T-helper 9 cell (primary cell): ENCODE results near the gene TMEM129.

ENCODE experiments used
- DNase-seq: peaks from one replicate; pipeline ENCODE4 v3.0.0-alpha.2; 2020
- total RNA-seq, 2 donors: gene quantifications; one replicate each; lab custom pipeline; 2026; lab: John Stamatoyannopoulos, UW

Gene TMEM129
- 25.6 to 55.1 reads per million in 2 donors for total RNA-seq

GRCh38 chr4:1721003-1721665, at the start of gene TMEM129, which contains the start of gene TACC3:
TMEM129 (minus strand) TSS chr4:1721323; CDS start chr4:1720837, 486 bp downstream.
TACC3 (plus strand) TSS chr4:1721521; CDS start chr4:1723422, 1,901 bp downstream.
- peak; percentile 88 for DNase-seq

GRCh38 chr4:1770791-1771231, 49.7 kb upstream of the TMEM129 start:
- no peak for DNase-seq

GRCh38 chr4:1770245-1770644, 49.1 kb upstream of the TMEM129 start:
- DNase-seq: no peak

- DNase-seq: no peak
These were observed 48.6 kb upstream of the TMEM129 start for GRCh38 chr4:1769692-1770091.

GRCh38 chr4:1768367-1769034, 47.4 kb upstream of the TMEM129 start:
- DNase-seq: no peak

GRCh38 chr4:1767770-1768366, 46.7 kb upstream of the TMEM129 start:
- DNase-seq: no peak

- no peak for DNase-seq
These were observed 46.1 kb upstream of the TMEM129 start for GRCh38 chr4:1767061-1767769.

- no peak for DNase-seq
These were observed 45.3 kb upstream of the TMEM129 start for GRCh38 chr4:1766106-1767060.

GRCh38 chr4:1765409-1766072, 44.4 kb upstream of the TMEM129 start:
- DNase-seq: no peak

- no peak for DNase-seq
These were observed 43.5 kb upstream of the TMEM129 start for GRCh38 chr4:1764670-1765069.

GRCh38 chr4:1763550-1764080, 42.5 kb upstream of the TMEM129 start:
- no peak for DNase-seq

GRCh38 chr4:1763070-1763549, 42.0 kb upstream of the TMEM129 start:
- no peak for DNase-seq

- DNase-seq: no peak
These were observed 41.3 kb upstream of the TMEM129 start for GRCh38 chr4:1762264-1763010.

- no peak for DNase-seq
These were observed 40.1 kb upstream of the TMEM129 start for GRCh38 chr4:1761130-1761689.

GRCh38 chr4:1760521-1761071, 39.5 kb upstream of the TMEM129 start:
- no peak for DNase-seq

GRCh38 chr4:1759818-1760223, 38.7 kb upstream of the TMEM129 start:
- DNase-seq: no peak

GRCh38 chr4:1759170-1759817, 38.2 kb upstream of the TMEM129 start:
- no peak for DNase-seq

GRCh38 chr4:1758306-1759121, 37.4 kb upstream of the TMEM129 start:
- no peak for DNase-seq
